ENCODE results near the gene ITPR3.
A peak's percentile ranks its signal among the peaks of the same experiment; 100 is the strongest.

ITPR3 gene

DNA sequence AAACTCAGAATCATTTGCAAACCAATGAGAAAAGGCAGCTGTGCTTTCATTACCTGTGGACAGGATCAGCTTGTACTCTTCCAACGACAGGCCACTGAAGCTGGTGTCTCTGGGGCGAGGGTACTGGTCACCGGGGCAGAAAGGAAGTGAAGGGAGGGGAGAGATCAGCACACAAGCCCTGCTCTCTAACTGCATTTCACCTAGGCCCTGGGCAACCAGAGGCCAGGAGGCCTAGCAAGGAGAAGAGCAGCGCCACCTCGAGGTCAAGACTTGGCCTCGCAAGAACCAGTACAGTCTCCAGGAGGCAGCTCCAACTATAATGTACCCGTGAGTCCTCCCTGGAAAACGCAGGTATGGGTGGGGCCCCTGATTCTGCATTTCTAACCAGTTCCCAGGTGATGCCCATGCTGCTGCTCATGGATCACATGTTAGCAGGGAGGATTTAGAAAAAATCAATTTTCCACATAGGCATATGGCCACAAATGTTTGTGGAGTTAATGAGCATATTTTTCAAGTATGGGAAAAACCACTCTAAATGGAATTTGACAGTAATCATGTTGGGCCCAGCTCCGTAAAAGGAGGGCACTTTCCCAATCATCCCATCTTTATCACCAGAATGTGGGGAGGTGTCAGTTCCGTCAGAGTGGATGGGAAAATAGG, 79.4 kb downstream of the ITPR3 start:
- DNase-seq (ENCODE audit: low read depth) = peak; percentile 69

DNA sequence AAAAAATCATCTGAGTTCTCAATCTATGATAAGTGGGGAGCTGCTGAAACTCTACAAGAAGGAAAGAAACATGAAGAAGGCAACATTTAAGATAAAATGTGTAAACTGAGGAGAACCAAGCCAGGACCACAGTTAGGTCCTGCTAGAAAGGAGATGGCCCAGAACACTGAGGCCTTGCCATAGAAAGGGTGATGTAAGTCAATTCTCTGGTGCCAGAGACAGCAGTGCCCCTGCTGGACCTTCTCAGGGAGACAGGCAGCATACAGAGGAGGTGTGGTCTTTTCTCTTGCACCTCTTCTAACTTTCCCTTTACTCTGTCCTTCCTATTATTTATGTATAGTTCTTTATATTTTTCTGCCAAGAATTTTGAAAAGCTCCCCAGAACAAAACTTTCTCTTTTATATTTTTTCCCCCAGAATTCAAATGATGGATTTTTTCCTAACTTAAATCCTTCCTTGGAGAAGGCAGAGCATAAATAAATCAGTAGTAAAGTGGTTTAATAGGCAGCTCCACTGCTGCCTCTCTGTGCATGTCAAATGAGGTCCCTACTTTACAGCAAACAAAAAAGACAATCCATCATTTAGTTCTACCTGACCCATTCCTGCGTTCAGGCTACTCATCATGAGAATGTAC, 81.3 kb downstream of the ITPR3 start:
- DNase-seq (ENCODE audit: low read depth) = peak; percentile 63

GRCh38 chr6:33704215-33705066, 83.3 kb downstream of the ITPR3 start:
- no peak for DNase-seq (ENCODE audit: low read depth)

GRCh38 chr6:33705268-33705885, 84.3 kb downstream of the ITPR3 start:
- no peak for DNase-seq (ENCODE audit: low read depth)

- no peak for DNase-seq (ENCODE audit: low read depth)
These were observed 85.0 kb downstream of the ITPR3 start for GRCh38 chr6:33705955-33706725.

- DNase-seq (ENCODE audit: low read depth) = no peak
These were observed 86.6 kb downstream of the ITPR3 start for GRCh38 chr6:33707771-33708170.

DNA sequence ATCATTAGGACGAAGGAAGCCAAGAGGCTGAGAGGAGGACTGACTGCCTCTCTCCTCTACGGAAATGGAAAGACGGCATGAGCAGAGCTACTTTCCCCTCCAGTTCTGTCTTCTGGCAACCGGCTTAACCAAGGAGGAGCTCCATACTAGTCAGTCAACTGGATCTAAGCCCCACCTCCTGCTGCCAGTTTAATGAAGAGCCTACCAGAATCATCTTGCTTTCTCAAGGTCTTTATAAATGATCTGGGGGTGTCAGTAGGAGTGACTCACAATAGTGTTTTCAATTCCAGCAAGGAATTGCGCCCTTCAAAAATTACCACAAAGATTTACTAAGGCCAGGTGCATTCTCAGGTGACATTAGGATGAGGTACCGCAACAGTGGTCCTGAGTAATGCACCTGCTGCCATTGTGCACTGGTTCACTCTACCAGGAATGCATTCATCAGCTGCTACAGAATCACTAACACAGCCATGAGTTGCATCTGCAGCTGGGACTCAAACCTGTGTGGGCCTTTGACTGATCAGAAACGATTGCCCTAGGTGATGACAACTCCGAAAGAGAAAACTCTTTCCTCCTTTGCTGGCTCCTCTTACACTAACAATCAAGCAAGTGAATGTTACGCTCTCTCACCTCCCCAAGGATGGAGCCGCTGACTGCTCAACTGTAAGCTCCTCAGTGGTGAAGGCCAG, 87.5 kb downstream of the ITPR3 start:
- DNase-seq (ENCODE audit: low read depth) = no peak

DNA sequence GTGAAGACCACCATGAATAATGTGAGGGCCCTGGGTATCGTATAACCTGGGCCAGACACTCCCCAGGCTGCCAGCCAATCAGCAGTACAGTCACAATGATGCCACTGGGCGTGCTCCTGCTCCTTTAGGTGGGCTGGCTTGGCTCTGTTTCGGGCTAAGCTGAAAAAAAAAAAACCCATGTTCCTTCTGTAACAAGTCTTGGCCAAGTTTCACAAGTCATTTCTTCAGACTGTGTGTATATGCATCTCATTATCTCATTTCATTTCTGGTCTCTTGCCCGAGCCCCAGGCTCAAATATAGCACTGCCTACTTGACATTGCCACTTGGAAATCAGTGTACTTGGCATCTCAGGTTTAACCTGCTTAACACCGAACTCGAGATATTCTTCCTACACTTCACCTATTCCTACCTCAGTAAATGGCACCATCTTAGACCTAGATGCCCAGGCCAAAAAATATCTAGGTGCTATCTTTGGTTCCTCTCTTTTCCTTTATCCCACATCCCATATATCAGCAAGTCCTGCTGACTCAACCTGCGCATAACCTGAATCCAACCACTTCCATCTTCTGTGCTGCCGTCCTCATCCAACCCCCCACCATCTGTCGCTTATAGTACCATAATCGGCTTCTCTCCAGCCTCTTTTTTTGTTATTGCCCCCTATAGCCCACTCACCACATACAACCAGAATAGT, 88.6 kb downstream of the ITPR3 start:
- no peak for DNase-seq (ENCODE audit: low read depth)

- DNase-seq (ENCODE audit: low read depth) = no peak
These were observed 89.4 kb downstream of the ITPR3 start for GRCh38 chr6:33710296-33711121.

GRCh38 chr6:33711140-33712129, 90.3 kb downstream of the ITPR3 start, which contains the start of gene UQCC2:
Gene UQCC2, minus strand, starts transcription at chr6:33711700. Its CDS starts 14 bp downstream, at chr6:33711686.
- DNase-seq (ENCODE audit: low read depth) = peak; percentile 88

DNA sequence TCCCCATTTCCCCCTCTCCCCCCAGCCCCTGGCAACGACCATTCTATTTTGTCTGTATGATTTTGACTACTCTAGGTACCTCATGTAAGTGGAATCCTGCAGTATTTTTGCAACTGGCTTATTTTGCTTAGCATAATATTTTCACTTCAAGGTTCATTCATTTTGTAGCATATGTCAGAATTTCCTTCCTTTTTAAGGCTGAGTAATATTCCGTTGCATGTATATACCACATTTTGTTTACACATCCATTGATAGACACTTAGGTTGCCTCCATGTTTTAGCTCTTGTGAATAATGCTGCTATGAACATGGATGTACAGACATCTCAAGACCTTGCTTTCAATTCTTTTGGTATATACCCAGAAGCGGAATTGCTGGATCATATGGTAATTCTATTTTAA, 91.8 kb downstream of the ITPR3 start:
- DNase-seq (ENCODE audit: low read depth) = no peak

DNA sequence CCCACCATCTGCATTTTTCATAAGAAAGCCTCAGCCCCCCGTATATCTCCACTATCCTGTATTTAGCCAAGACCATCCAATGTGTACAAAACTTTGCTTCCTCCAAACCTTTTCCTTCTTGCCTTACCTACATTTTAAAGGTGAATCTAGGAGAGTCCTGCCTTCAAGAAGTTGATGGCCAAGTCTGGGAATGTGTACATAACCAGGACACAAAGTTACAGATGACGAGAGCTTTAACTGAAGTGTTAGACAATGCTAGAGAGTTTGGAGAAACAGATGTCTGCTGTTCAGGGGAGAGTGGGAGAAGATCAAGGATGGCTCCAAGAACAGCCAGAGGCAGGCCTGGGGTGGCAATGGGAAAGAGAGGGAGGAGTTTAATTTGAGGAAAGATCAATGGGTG, 92.7 kb downstream of the ITPR3 start:
- no peak for DNase-seq (ENCODE audit: low read depth)

GRCh38 chr6:33714385-33715040, 93.4 kb downstream of the ITPR3 start:
- no peak for DNase-seq (ENCODE audit: low read depth)

GRCh38 chr6:33716379-33716778, 95.3 kb downstream of the ITPR3 start:
- DNase-seq (ENCODE audit: low read depth) = no peak

GRCh38 chr6:33716890-33717632, 95.9 kb downstream of the ITPR3 start:
- no peak for DNase-seq (ENCODE audit: low read depth)

DNA sequence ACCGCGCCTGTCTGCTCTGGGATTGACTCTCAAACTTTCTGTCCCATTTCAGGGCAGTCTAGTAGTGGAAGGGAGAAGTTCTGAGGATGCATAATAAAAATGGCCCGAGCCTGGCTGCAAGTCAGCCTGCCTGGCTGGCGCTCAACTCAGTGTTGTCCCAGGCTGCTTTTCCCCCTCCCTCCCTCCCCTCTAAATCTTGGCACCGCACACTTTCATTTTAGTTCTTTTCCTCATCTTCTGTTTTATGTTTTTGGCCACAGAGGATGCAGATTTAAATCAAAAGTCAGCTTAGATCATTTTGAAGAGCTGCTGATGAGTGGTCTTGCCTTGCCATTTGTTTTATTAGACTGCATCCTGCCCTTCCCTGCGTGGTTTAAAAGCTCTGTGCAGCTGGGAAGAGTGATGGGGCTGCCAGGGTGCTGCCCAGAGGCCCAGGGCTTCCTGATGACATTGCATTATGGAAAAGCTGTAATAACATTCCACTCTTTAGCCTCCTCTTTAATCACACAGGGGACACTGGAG, 96.9 kb downstream of the ITPR3 start:
- no peak for DNase-seq (ENCODE audit: low read depth)

DNA sequence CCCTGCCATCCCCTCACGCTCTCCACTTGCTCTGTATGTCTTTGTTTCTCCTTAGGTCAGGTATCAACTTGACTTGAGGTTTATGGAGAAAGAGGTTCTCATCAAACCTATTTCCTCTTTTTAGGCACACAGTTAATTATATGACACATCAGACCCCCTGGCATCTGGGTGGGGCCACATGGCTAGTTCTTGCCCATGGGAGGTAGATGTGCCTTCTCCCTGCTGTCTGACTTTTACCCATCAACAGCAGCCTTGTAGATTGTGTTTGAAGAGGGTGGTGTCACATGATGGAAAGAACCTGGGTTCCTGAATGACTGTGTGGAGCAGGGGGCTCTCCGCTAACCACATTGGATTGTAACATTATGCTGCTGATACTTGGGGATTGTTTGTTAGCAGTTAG, 97.6 kb downstream of the ITPR3 start:
- DNase-seq (ENCODE audit: low read depth) = no peak
